H1 (cell line): ENCODE measurements around the gene KLHL2. TPM values are rescaled to one million over a fixed set of nuclear protein-coding genes. Genes with fewer than 3 reads are reported as not detected.

Source experiments
- CTCF ChIA-PET: fragments of 300-600 bp; sonication (Branson Sonifier 250); formaldehyde crosslinking; loops from one replicate; lab custom pipeline; 2021; ENCODE audit not compliant: partially characterized antibody; lab: Charles Lee
- POLR2A ChIA-PET: fragments of 300-600 bp; sonication (Branson Sonifier 250); formaldehyde crosslinking; loops from one replicate; lab custom pipeline; 2021; ENCODE audit warnings: inconsistent platforms; ENCODE audit not compliant: partially characterized antibody; lab: Charles Lee
- DNase-seq, 2 experiments: peaks; one replicate each; pipeline versions ENCODE4 v3.0.0 to v3.0.0-alpha.2; 2010 to 2022; ENCODE audit warnings: low spot score in 2 of 2, low read depth in 1 of 2, mixed read lengths in 1 of 2
- FAIRE-seq: peaks from 2 replicates; lab custom pipeline; 2011; peaks lifted over from hg19 to GRCh38; lab: Jason Lieb, UNC
- H2AFZ ChIP-seq: 2 replicates; pipeline ENCODE4 v1.8.1; 2012; ENCODE audit warnings: low read length, inconsistent platforms
- H2AK5ac ChIP-seq: 2 replicates; pipeline ENCODE4 v1.6.1; 2013; ENCODE audit warnings: low read depth, low read length
- H2BK120ac ChIP-seq: replicated peaks from 2 replicates; pipeline ENCODE3; 2013; ENCODE audit warnings: low read depth, low read length, inconsistent platforms
- H2BK12ac ChIP-seq: 2 replicates; pipeline ENCODE4 v1.6.1; 2013; ENCODE audit warnings: low read depth, low read length
- H2BK15ac ChIP-seq: 2 replicates; pipeline ENCODE4 v1.6.1; 2013; ENCODE audit warnings: low read length
- H2BK20ac ChIP-seq: 2 replicates; pipeline ENCODE4 v1.6.1; 2013; ENCODE audit warnings: low read length
- H2BK5ac ChIP-seq: 2 replicates; pipeline ENCODE4 v1.6.1; 2013; ENCODE audit warnings: low read depth, low read length
- H3K14ac ChIP-seq: 2 replicates; pipeline ENCODE4 v1.6.1; 2013; ENCODE audit warnings: inconsistent platforms; ENCODE audit not compliant: insufficient read length
- H3K18ac ChIP-seq: 2 replicates; pipeline ENCODE4 v1.6.1; 2013; ENCODE audit warnings: low read length; ENCODE audit errors: extremely low read depth
- H3K23ac ChIP-seq: 2 replicates; pipeline ENCODE4 v1.6.1; 2013; ENCODE audit warnings: inconsistent platforms; ENCODE audit not compliant: insufficient read length
- H3K23me2 ChIP-seq: 2 replicates; pipeline ENCODE4 v1.6.1; 2013; ENCODE audit warnings: low read depth, low read length
- H3K27ac ChIP-seq: 2 replicates; pipeline ENCODE4 v1.6.1; 2011; ENCODE audit warnings: low read depth, low read length, inconsistent platforms
- H3K27me3 ChIP-seq, 4 experiments: replicated peaks in 1 of 4; 1 replicate in 1 of 4; 2 replicates in 3 of 4; pipeline versions ENCODE4 v1.6.1 to v1.8.1; 2011 to 2013; ENCODE audit warnings: low read length in 3 of 4, mild to moderate bottlenecking in 3 of 4, inconsistent platforms in 2 of 4, mixed read lengths in 2 of 4, moderate library complexity in 1 of 4; ENCODE audit not compliant: control insufficient read depth in 3 of 4, insufficient read depth in 3 of 4; ENCODE audit errors: extremely low read depth in 1 of 4
- H3K36me3 ChIP-seq, 4 experiments: 2 replicates each; pipeline versions ENCODE4 v1.6.1 to v1.8.1; 2011 to 2013; ENCODE audit warnings: mild to moderate bottlenecking in 4 of 4, low read length in 3 of 4, moderate library complexity in 2 of 4, control low read depth in 1 of 4, inconsistent platforms in 1 of 4; ENCODE audit not compliant: insufficient read depth in 4 of 4, control insufficient read depth in 2 of 4
- H3K4ac ChIP-seq: replicated peaks from 2 replicates; pipeline ENCODE3; 2013; ENCODE audit warnings: low read length, low read depth, mixed read lengths, inconsistent platforms; ENCODE audit not compliant: insufficient read length
- H3K4me1 ChIP-seq, 4 experiments: replicated peaks in 1 of 4; 1 replicate in 1 of 4; 2 replicates in 3 of 4; pipeline versions ENCODE4 v1.6.1 to v1.8.1; 2011 to 2013; ENCODE audit warnings: low read length in 3 of 4, inconsistent platforms in 2 of 4, mixed read lengths in 1 of 4; ENCODE audit not compliant: insufficient read depth in 4 of 4, control insufficient read depth in 3 of 4
- H3K4me2 ChIP-seq, 2 experiments: 2 replicates each; pipeline versions ENCODE4 v1.6.1 to v1.8.1; 2011 to 2013; ENCODE audit warnings: low read depth in 2 of 2, low read length in 2 of 2, control low read depth in 1 of 2, inconsistent platforms in 1 of 2, mild to moderate bottlenecking in 1 of 2; ENCODE audit not compliant: insufficient read depth in 1 of 2
- H3K4me3 ChIP-seq, 4 experiments: fragments of 200-600, 300-600 bp in 1 of 4; sonication (generic), shearing (Covaris generic), sonication (Bioruptor Twin) in 1 of 4; 2 replicates each; pipeline versions ENCODE4 v1.5.1 to v1.8.1; 2011 to 2016; ENCODE audit warnings: low read length in 4 of 4, low read depth in 3 of 4, control low read depth in 2 of 4, inconsistent platforms in 2 of 4, mild to moderate bottlenecking in 2 of 4, mixed read lengths in 1 of 4, moderate library complexity in 1 of 4; ENCODE audit not compliant: insufficient read depth in 2 of 4; ENCODE audit errors: extremely low read depth in 1 of 4
- H3K56ac ChIP-seq: replicated peaks from 2 replicates; pipeline ENCODE3; 2013; ENCODE audit warnings: low read depth, mild to moderate bottlenecking, mixed read lengths, low read length, inconsistent platforms; ENCODE audit not compliant: insufficient read length
- H3K79me1 ChIP-seq: 2 replicates; pipeline ENCODE4 v1.6.1; 2013; ENCODE audit warnings: low read depth, low read length, control low read depth
- H3K79me2 ChIP-seq, 2 experiments: 2 replicates each; pipeline versions ENCODE4 v1.6.1 to v1.8.1; 2012 to 2013; ENCODE audit warnings: low read length in 2 of 2, mild to moderate bottlenecking in 2 of 2, inconsistent platforms in 1 of 2; ENCODE audit not compliant: insufficient read depth in 2 of 2, control insufficient read depth in 1 of 2
- H3K9ac ChIP-seq, 4 experiments: replicated peaks in 1 of 4; 1 replicate in 1 of 4; 2 replicates in 3 of 4; pipeline versions ENCODE4 v1.6.1 to v1.8.1; 2011 to 2013; ENCODE audit warnings: low read depth in 3 of 4, low read length in 3 of 4, control low read depth in 2 of 4, mild to moderate bottlenecking in 2 of 4, moderate library complexity in 2 of 4, inconsistent platforms in 1 of 4; ENCODE audit errors: extremely low read depth in 1 of 4
- H3K9me3 ChIP-seq, 2 experiments: 2 replicates each; pipeline versions ENCODE4 v1.6.1 to v1.8.1; 2012 to 2013; ENCODE audit warnings: mild to moderate bottlenecking in 2 of 2, moderate library complexity in 2 of 2, control low read depth in 1 of 2, inconsistent platforms in 1 of 2, low read depth in 1 of 2, low read length in 1 of 2, mixed read lengths in 1 of 2; ENCODE audit not compliant: insufficient read depth in 2 of 2
- H4K20me1 ChIP-seq, 2 experiments: replicated peaks in 1 of 2; 2 replicates each; pipeline versions ENCODE3 to v1.8.1; 2011 to 2013; ENCODE audit warnings: inconsistent platforms in 2 of 2, low read length in 2 of 2, mild to moderate bottlenecking in 1 of 2; ENCODE audit not compliant: insufficient read depth in 2 of 2, control insufficient read depth in 1 of 2
- H4K5ac ChIP-seq: 2 replicates; pipeline ENCODE4 v1.6.1; 2013; ENCODE audit warnings: low read length, low read depth, mixed read lengths, inconsistent platforms; ENCODE audit not compliant: insufficient read length
- H4K8ac ChIP-seq: 2 replicates; pipeline ENCODE4 v1.8.0; 2013; ENCODE audit warnings: mild to moderate bottlenecking, moderate library complexity, low read length, inconsistent platforms; ENCODE audit not compliant: insufficient read depth; ENCODE audit errors: extremely low read depth
- H4K91ac ChIP-seq: replicated peaks from 2 replicates; pipeline ENCODE3; 2013; ENCODE audit warnings: low read length, mixed read lengths, inconsistent platforms; ENCODE audit not compliant: insufficient read length
- FOSL1 ChIP-seq: IDR thresholded peaks from 2 replicates; pipeline ENCODE4 v1.6.1; 2011; ENCODE audit warnings: mild to moderate bottlenecking, low read depth, low read length, moderate library complexity; ENCODE audit not compliant: insufficient read depth
- JUN ChIP-seq: IDR thresholded peaks from 2 replicates; pipeline ENCODE4 v1.6.1; 2011; ENCODE audit warnings: low read depth, mild to moderate bottlenecking, improper control_type of control experiment, low read length
- RAD21 ChIP-seq, 2 experiments: IDR thresholded peaks in 1 of 2; conservative IDR thresholded peaks in 1 of 2; 2 replicates each; pipeline ENCODE4 v1.6.1; 2011; ENCODE audit warnings: low read depth in 2 of 2, low read length in 2 of 2, improper control_type of control experiment in 1 of 2, inconsistent platforms in 1 of 2, mild to moderate bottlenecking in 1 of 2, moderate library complexity in 1 of 2
- SUZ12 ChIP-seq: fragments of 200-600 bp; sonication (generic); IDR thresholded peaks from 2 replicates; pipeline ENCODE4 v1.6.1; 2012; ENCODE audit warnings: mild to moderate bottlenecking, inconsistent platforms, low read length, moderate library complexity, mixed read lengths
- TAF1 ChIP-seq: IDR thresholded peaks from 2 replicates; pipeline ENCODE4 v1.6.1; 2011; ENCODE audit warnings: mild to moderate bottlenecking, low read depth, low read length
- TCF12 ChIP-seq: IDR thresholded peaks from 2 replicates; pipeline ENCODE4 v1.6.1; 2011; ENCODE audit warnings: low read depth, mild to moderate bottlenecking, low read length
- WGBS, 2 experiments: shearing (Covaris generic) in 1 of 2; methylation state at CpG; one replicate each; pipeline versions ENCODE4 v1.1.6 to v1.1.7; 2013 to 2015; ENCODE audit warnings: low lambda C conversion rate in 2 of 2, mixed read lengths in 2 of 2, inconsistent platforms in 1 of 2, low coverage in 1 of 2, missing lambda C conversion rate in 1 of 2; ENCODE audit not compliant: insufficient replicate concordance in 2 of 2, insufficient coverage in 1 of 2, insufficient read length in 1 of 2; ENCODE audit errors: extremely low coverage in 1 of 2, missing lambda C conversion rate in 1 of 2; 5-methylcytosine and 5-hydroxymethylcytosine counted together
- polyA plus RNA-seq, 7 experiments: library from polyadenylated mRNA; depleted of rRNA in 3 of 7; stranded (reverse) in 5 of 7; unstranded in 2 of 7; fragments of >200 nt in 5 of 7; fragments of 200-250 nt in 2 of 7; gene quantifications; 1 replicate in 5 of 7; 2 replicates in 1 of 7; 4 replicates in 1 of 7; pipeline versions ENCODE4 v1.2.1 to v1.2.3, GENCODE V29; 2011 to 2013; ENCODE audit warnings: missing spikeins in 2 of 7, mixed read lengths in 2 of 7
- total RNA-seq: library from RNA; stranded (reverse); fragmentation: NEBNext Ultra II Directional; extraction: Animal tissue kit (Norgen Biotek cat#: 25700); gene quantifications from 2 replicates; pipeline ENCODE4 v1.2.1, GENCODE V29; 2021
- TF ChIP-seq, protein P1 (sequence below): IDR thresholded peaks from 2 replicates; pipeline ENCODE4 v1.6.1; 2011; ENCODE audit warnings: low read length, improper control_type of control experiment
- TF ChIP-seq, protein P2 (sequence below), 3 experiments: IDR thresholded peaks; 1 replicate in 2 of 3; 2 replicates in 1 of 3; pipeline versions ENCODE4 v1.5.1 to v1.6.1; 2011; ENCODE audit warnings: low read length in 3 of 3, mild to moderate bottlenecking in 3 of 3, inconsistent platforms in 2 of 3, low read depth in 1 of 3, moderate library complexity in 1 of 3; ENCODE audit not compliant: insufficient read depth in 1 of 3; ENCODE audit errors: control extremely low read depth in 1 of 3

The KLHL2 gene
- total and polyA plus RNA-seq, 2 of the 8 experiments (the other 6 are each of a cell fraction or from before 2014, with no cell fraction given) = 5.2 to 12.0 TPM

DNA sequence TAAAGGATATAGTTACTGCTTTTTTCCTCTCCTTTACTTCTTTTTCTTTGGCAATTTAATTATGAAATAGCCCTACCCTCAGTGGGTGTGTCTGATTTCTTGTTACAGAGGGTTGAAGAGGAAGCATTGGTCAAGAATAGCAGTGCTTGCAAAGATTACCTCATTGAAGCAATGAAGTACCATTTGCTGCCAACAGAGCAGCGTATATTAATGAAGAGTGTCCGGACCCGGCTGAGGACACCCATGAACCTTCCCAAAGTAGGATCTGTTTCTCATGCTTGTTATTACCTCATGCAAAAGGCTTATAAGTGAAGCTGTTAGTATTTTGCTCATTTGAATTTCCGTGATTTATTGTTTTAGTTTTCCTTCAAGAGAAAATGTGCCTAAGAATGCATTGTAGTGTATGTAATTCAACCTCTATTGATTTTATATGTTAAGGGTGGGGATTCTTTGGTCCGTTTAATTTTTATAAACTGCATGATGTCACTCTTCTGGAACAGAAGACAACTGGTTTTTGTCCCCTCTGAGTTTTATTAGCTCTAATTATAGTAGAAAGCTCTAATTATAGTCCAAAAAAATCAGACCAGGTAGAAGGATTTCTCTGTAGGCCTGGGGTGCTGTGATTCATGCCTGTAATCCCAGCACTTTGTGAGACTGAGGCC is 92.2 kb downstream of the KLHL2 start:
- Histone ChIP-seq H3K4me1 (no peaks in the 10 kb centered on the region), H2AFZ (no peak overlapping the region), H4K91ac (no peak overlapping the region), H2BK12ac (no peak overlapping the region), H4K8ac (no peak overlapping the region), H3K18ac (no peak overlapping the region), H2AK5ac (no peak overlapping the region), H3K14ac (no peak overlapping the region), H3K56ac (no peak overlapping the region), H2BK20ac (no peak overlapping the region), H3K23ac (no peak overlapping the region), H3K4ac (no peak overlapping the region), H3K36me3 (peaks cover 0 to 7% (median 2%) of the 10 kb centered on the region in 4 experiments; a peak in 2 of 8 replicates), H4K5ac (no peak overlapping the region), H2BK5ac (no peak overlapping the region), H2BK120ac (no peak overlapping the region), H4K20me1 (no peaks in the 10 kb centered on the region), H3K9me3 (no peaks in the 10 kb centered on the region), H3K79me2 (no peaks in the 10 kb centered on the region), H3K4me3 (no peak overlapping the region), H3K27ac (no peak overlapping the region), H2BK15ac (no peak overlapping the region), H3K4me2 (no peak overlapping the region), H3K9ac (no peak overlapping the region), H3K27me3 (peaks cover 0 to 1% (median 0%) of the 10 kb centered on the region in 4 experiments; a peak in 1 of 7 replicates), H3K23me2 (no peaks in the 10 kb centered on the region), H3K79me1 (no peaks in the 10 kb centered on the region)
- CTCF ChIA-PET = interaction anchor here (0.8 to 1.6 kb wide), 2 partner anchors 10 to 16 kb away, joined by 3 to 4 read pairs; no protein-coding TSS in a partner anchor
- DNase-seq (no peak), FAIRE-seq (no peak)
- POLR2A ChIA-PET = interaction anchor here (0.6 kb wide), 1 partner anchor 698 kb away, joined by 3 read pairs; no protein-coding TSS in a partner anchor
- 94% methylated on average over 5 of the region's 5 CpGs; no CpG with 5 or more reads in 1 of the 2 experiments for WGBS, 2 experiments
- no peak for TF ChIP-seq RAD21 (IDR thresholded peaks at IDR 0.05 in 1 of 2, conservative IDR thresholded peaks at IDR 0.05 in 1 of 2; ENCODE audit: low read depth in 2 of 2, low read length in 2 of 2)
- no peak for TF ChIP-seq TAF1
- TF ChIP-seq, protein P1, sequence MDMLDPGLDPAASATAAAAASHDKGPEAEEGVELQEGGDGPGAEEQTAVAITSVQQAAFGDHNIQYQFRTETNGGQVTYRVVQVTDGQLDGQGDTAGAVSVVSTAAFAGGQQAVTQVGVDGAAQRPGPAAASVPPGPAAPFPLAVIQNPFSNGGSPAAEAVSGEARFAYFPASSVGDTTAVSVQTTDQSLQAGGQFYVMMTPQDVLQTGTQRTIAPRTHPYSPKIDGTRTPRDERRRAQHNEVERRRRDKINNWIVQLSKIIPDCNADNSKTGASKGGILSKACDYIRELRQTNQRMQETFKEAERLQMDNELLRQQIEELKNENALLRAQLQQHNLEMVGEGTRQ = no peak
- TF ChIP-seq JUN = no peak
- no peak for TF ChIP-seq SUZ12
- no peak for TF ChIP-seq FOSL1
- TF ChIP-seq, protein P2, sequence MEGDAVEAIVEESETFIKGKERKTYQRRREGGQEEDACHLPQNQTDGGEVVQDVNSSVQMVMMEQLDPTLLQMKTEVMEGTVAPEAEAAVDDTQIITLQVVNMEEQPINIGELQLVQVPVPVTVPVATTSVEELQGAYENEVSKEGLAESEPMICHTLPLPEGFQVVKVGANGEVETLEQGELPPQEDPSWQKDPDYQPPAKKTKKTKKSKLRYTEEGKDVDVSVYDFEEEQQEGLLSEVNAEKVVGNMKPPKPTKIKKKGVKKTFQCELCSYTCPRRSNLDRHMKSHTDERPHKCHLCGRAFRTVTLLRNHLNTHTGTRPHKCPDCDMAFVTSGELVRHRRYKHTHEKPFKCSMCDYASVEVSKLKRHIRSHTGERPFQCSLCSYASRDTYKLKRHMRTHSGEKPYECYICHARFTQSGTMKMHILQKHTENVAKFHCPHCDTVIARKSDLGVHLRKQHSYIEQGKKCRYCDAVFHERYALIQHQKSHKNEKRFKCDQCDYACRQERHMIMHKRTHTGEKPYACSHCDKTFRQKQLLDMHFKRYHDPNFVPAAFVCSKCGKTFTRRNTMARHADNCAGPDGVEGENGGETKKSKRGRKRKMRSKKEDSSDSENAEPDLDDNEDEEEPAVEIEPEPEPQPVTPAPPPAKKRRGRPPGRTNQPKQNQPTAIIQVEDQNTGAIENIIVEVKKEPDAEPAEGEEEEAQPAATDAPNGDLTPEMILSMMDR (IDR thresholded peaks at IDR 0.05; ENCODE audit: control extremely low read depth in 1 of 3, insufficient read depth in 1 of 3, low read depth in 1 of 3, low read length in 3 of 3) = no peak
- TF ChIP-seq TCF12 = no peak
